ENCODE results near the gene ORC2.

The ORC2 gene

DNA sequence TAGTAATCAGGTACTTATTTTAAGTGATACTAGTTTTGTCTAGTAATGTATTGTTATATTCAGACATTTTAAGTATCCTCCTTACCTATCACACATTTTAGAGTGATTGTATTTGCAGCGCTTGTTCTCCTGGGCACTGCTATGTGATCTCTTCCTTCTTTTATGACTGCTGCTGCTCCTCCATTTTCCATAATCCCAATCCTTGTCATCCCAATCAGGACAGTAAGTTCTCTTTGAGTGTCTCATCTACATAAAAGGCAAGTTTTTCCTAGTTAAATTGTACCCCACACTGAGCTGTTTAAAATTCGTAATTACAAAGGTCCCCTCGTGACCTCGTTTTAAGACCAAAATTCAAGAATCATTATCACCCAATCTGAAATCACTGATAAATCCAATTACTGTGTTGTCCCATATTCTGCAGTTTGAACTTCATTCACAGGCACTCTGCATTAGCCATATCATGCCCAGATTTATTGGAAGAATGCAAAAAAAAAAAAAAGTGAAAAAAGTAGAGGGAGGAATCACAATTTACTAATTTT is 101.8 kb downstream of the ORC2 start:
- no peak for DNase-seq (ENCODE audit: low read depth in 2 of 2)

- no peak for DNase-seq (ENCODE audit: low read depth in 2 of 2)
These were observed 103.2 kb downstream of the ORC2 start for GRCh38 chr2:200860092-200860795.

Measured in activated CD8-positive, alpha-beta memory T cell treated with anti-CD3 and anti-CD28 coated beads for 4 hours (primary cell).